Activated T-helper 1 cell treated with anti-CD3 and anti-CD28 coated beads, Interleukin-2, amount 50 U/mL, for 16 hours (primary cell): ENCODE data around the gene CACNA2D3.

Source experiments
- DNase-seq, 2 donors: peaks; one replicate each; pipeline ENCODE4 v3.0.0-alpha.2; 2020; ENCODE audit warnings: low read depth in 1 of 2, low spot score in 1 of 2

The CACNA2D3 gene

GRCh38 chr3:54126551-54126950 is 4.2 kb downstream of the CACNA2D3 start:
- DNase-seq = no peak

- no peak for DNase-seq
Measured at GRCh38 chr3:54127499-54128056, 5.2 kb downstream of the CACNA2D3 start.

- DNase-seq = no peak
Measured at GRCh38 chr3:54131026-54131605, 8.8 kb downstream of the CACNA2D3 start.

GRCh38 chr3:54131890-54132289 is 9.5 kb downstream of the CACNA2D3 start:
- DNase-seq = no peak

- no peak for DNase-seq
Measured at GRCh38 chr3:54132685-54133084, 10.3 kb downstream of the CACNA2D3 start.

GRCh38 chr3:54133196-54133595 is 10.8 kb downstream of the CACNA2D3 start:
- DNase-seq = no peak

GRCh38 chr3:54134155-54134554 is 11.8 kb downstream of the CACNA2D3 start:
- no peak for DNase-seq

- DNase-seq = no peak
Measured at GRCh38 chr3:54134713-54135112, 12.4 kb downstream of the CACNA2D3 start.

- no peak for DNase-seq
Measured at GRCh38 chr3:54137311-54137710, 15.0 kb downstream of the CACNA2D3 start.

- no peak for DNase-seq
Measured at GRCh38 chr3:54138937-54139547, 16.7 kb downstream of the CACNA2D3 start.

- DNase-seq = no peak
Measured at GRCh38 chr3:54139630-54140029, 17.3 kb downstream of the CACNA2D3 start.

- DNase-seq = no peak
Measured at GRCh38 chr3:54144284-54144683, 21.9 kb downstream of the CACNA2D3 start.

- DNase-seq = no peak
Measured at GRCh38 chr3:54146506-54147239, 24.3 kb downstream of the CACNA2D3 start.

GRCh38 chr3:54150864-54151467 is 28.6 kb downstream of the CACNA2D3 start:
- no peak for DNase-seq

- DNase-seq = no peak
Measured at GRCh38 chr3:54153477-54153876, 31.1 kb downstream of the CACNA2D3 start.

GRCh38 chr3:54157860-54158259 is 35.5 kb downstream of the CACNA2D3 start:
- no peak for DNase-seq

GRCh38 chr3:54159917-54160316 is 37.6 kb downstream of the CACNA2D3 start:
- no peak for DNase-seq

- DNase-seq = no peak
Measured at GRCh38 chr3:54163441-54163840, 41.1 kb downstream of the CACNA2D3 start.

- DNase-seq = no peak
Measured at GRCh38 chr3:54164192-54164975, 42.0 kb downstream of the CACNA2D3 start.

- DNase-seq = no peak
Measured at GRCh38 chr3:54165865-54166264, 43.5 kb downstream of the CACNA2D3 start.

GRCh38 chr3:54167999-54168398 is 45.6 kb downstream of the CACNA2D3 start:
- DNase-seq = no peak
